Measurements from ENCODE around the gene PDE9A. TPM values are rescaled to one million over a fixed set of nuclear protein-coding genes. Genes with fewer than 3 reads are reported as not detected.
A peak's percentile ranks its signal among the peaks of the same experiment; 100 is the strongest.

Gene PDE9A
- total and polyA plus RNA-seq, 8 donors = 5.1 to 24.2 (median 21.9) TPM

DNA sequence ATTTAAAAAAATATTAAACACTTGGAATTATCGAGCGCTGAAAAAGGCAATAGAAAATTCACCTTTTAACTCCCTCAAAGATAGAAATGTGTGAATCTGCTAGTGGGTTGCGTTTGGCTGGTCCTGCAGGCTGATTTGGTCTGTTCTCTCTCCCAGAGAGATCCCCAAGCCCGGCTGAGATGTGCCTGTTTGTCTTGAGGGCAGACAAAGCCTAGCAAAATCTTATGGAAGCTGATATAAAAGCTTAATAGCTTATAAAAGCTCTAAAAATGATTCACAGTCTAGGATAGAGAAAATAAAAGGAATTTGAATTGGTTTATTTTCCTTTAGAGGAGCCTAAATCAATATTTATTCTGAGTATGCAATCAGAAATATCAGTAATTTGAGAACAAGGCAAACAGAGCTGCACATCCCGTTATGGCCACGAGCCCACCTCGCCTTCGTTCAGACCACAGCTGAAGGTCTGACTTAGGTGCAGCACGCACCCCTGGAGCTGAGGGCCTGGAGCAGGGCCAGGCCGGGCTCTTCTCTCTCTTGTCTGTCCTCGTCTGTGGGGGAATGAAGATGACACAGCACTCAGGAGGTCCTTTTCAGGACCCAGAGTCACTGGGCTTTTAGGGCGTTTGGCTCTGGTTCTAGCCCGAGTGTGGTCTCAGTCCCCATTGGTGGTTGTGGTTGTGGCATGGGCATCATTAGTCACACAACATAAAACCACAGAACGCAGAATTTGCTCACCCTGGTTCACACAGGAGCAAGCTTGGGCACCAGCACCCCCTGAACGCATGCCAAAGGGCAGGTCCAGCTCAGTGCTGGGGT is 18.6 kb downstream of the PDE9A start:
- peak; percentile 4 for ATAC-seq
- no peaks in the 10 kb centered on the region for H3K9me3 ChIP-seq
- DNase-seq = peak in 1 of 4 donors; percentile 37
- no peak overlapping the region for H3K27ac ChIP-seq
- peaks cover 5 to 11% of the 10 kb centered on the region in 2 donors for H3K4me1 ChIP-seq
- intact Hi-C loops (cut with DNase I) = no loop called here
- TF ChIP-seq, protein P1, sequence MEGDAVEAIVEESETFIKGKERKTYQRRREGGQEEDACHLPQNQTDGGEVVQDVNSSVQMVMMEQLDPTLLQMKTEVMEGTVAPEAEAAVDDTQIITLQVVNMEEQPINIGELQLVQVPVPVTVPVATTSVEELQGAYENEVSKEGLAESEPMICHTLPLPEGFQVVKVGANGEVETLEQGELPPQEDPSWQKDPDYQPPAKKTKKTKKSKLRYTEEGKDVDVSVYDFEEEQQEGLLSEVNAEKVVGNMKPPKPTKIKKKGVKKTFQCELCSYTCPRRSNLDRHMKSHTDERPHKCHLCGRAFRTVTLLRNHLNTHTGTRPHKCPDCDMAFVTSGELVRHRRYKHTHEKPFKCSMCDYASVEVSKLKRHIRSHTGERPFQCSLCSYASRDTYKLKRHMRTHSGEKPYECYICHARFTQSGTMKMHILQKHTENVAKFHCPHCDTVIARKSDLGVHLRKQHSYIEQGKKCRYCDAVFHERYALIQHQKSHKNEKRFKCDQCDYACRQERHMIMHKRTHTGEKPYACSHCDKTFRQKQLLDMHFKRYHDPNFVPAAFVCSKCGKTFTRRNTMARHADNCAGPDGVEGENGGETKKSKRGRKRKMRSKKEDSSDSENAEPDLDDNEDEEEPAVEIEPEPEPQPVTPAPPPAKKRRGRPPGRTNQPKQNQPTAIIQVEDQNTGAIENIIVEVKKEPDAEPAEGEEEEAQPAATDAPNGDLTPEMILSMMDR (IDR thresholded peaks at IDR 0.05) = no peak
- no peaks in the 10 kb centered on the region for H3K36me3 ChIP-seq
- H3K27me3 ChIP-seq = no peaks in the 10 kb centered on the region
- H3K4me3 ChIP-seq = no peak overlapping the region

DNA sequence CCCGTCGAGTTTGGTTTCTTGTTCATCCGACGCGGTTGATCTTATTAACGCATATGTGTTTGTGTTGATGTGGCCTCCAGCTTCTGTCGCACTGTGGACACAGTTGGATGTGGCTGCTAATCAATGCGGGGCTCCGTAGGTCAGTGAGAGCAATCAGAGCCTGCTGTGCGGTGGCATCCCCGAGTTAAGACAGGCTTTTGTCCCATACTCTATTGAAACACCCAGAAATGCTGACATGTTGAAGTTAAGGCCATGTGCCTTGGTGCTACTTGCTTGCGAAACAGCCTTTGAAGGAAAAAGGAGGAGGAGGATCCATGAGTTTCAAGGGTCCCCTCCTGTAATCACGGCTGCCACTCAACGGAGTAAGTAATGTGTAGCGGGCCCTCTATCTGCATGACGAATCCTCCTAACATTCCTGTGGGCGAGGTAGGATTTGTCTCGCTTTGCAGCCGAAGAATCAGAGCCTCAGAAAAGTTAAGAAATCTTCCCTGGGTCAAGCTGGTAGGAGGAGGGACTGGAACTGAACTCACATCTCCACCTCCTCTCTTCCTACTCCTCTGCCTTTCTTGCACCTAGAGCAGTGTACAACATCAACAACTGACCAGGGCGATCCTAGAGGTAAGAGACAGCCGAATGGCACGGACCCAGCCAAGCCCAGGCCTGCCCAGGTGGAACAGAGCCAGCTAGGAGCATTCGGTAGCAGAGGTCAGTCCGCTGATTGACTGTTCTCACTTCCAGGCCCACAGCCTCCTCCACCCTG is 19.5 kb downstream of the PDE9A start:
- Histone ChIP-seq H3K27ac (peak overlapping the region in 1 of 2 donors; percentile 7), H3K9me3 (no peaks in the 10 kb centered on the region), H3K4me1 (peaks cover 5 to 11% of the 10 kb centered on the region in 2 donors), H3K4me3 (no peak overlapping the region), H3K36me3 (no peaks in the 10 kb centered on the region), H3K27me3 (peaks cover 0 to 2% of the 10 kb centered on the region in 2 donors)
- DNase-seq (peak in 1 of 4 donors; percentile 23), ATAC-seq (peak; percentile 87)
- intact Hi-C loops (cut with DNase I) = no loop called here
- TF ChIP-seq, protein P1 (IDR thresholded peaks at IDR 0.05) = no peak

DNA sequence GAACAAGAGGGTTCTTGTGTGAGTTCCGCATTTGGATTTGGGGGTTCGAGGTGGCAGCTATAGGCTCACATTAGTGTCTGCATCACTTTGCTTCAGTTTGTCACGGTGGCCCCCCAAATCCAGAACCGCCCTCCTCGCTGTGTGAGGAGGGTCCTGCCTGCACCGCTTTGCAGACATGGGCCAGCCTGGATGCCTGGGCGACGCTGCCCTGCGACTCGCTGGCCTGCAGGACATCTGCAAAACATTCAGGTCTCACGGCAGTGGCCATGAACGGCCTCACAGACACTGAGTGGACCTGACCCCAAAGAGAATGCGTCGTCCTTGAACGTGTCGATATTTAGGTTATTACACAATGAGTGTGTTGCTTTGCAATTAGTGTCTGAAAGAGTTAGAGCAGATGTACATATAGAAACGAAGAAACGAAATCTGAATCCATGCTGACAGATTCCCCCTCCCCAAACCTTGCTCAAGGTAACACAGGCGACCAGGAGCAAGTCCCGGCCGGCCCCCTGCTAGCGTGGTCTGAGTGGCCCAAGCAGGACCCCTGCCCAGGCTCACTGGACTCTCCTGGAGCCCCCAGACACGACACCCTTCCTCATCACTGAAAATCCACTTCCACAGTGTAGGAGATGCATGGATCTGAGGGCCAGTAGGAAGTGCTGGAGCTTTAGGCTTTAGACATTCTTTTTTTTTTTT is 20.4 kb downstream of the PDE9A start:
- DNase-seq (peak in 1 of 4 donors; percentile 66), ATAC-seq (no peak)
- H3K36me3 ChIP-seq = no peaks in the 10 kb centered on the region
- no peak overlapping the region for H3K27ac ChIP-seq
- peaks cover 0 to 11% of the 10 kb centered on the region in 2 donors for H3K27me3 ChIP-seq
- no peak overlapping the region for H3K4me3 ChIP-seq
- TF ChIP-seq, protein P1 (IDR thresholded peaks at IDR 0.05) = no peak
- H3K9me3 ChIP-seq = no peaks in the 10 kb centered on the region
- H3K4me1 ChIP-seq = peaks cover 5 to 17% of the 10 kb centered on the region in 2 donors
- intact Hi-C loops (cut with DNase I) = no loop called here

DNA sequence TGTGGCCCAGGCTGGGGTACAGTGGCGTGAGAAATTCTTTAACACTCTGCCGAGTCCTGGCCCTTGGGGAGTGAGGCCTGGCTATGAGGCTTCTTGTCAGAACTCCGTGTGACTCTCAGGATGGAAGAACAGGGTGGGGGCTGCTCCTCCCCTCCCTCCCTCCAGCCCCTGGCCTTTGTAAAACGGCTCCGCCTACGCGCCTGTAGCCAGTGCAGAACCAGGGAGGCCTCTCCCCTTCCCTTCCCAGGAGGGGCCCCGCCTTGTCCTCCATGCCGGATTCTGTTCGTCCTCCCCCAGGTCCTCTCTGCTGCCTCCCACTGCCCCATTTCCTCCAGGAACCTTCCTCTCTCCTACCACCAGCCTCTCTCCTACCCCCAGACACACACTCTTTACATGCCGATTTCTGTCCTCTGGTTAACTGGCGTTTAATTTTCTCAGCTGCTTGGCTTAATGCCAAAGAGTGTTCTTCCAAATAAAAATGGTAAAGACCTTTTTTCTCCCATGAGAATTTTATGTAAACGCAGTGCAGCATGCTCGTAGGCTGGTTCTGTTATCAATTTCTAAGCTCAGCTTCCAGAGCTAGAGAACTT is 21.0 kb downstream of the PDE9A start:
- DNase-seq (peak in 2 of 4 donors; percentile 31 to 71), ATAC-seq (peak; percentile 11)
- Histone ChIP-seq H3K9me3 (no peaks in the 10 kb centered on the region), H3K4me3 (no peak overlapping the region), H3K27me3 (peaks cover 0 to 12% of the 10 kb centered on the region in 2 donors), H3K27ac (no peak overlapping the region), H3K36me3 (no peaks in the 10 kb centered on the region), H3K4me1 (peaks cover 5 to 17% of the 10 kb centered on the region in 2 donors)
- intact Hi-C loops (cut with DNase I) = no loop called here
- TF ChIP-seq, protein P1 (IDR thresholded peaks at IDR 0.05) = no peak

Measured in left lung (tissue), 10 donors.